SK-N-SH treated with all-trans-retinoic acid at 6 μM for 48 hours (cell line): Measurements from ENCODE around the gene MAPK1IP1L.

Experiments
- ATAC-seq: fragments of 200-7000 bp; cut with Tn5 transposase; 3 replicates; pipeline ENCODE4 v1.9.1; 2020; ENCODE audit warnings: mild to moderate bottlenecking, moderate library complexity
- ARNTL ChIP-seq: fragments of 450-650 bp; formaldehyde crosslinking; IDR thresholded peaks from 2 replicates; pipeline ENCODE4 v1.5.0; 2020; ENCODE audit warnings: low read depth, mild to moderate bottlenecking, moderate library complexity, borderline replicate concordance
- BACH2 ChIP-seq: fragments of 250-450 bp; sonication (Bioruptor Pico); IDR thresholded peaks from 2 replicates; pipeline ENCODE4 v1.9.0; 2021; ENCODE audit warnings: mild to moderate bottlenecking, borderline replicate concordance
- CREB5 ChIP-seq: fragments of 250-450 bp; sonication (Bioruptor Pico); IDR thresholded peaks from 2 replicates; pipeline ENCODE4 v1.5.1; 2020; ENCODE audit warnings: low read depth, mild to moderate bottlenecking, moderate library complexity
- CSDC2 ChIP-seq: fragments of 250-450 bp; sonication (Bioruptor Pico); IDR thresholded peaks from 2 replicates; pipeline ENCODE4 v1.5.0; 2020; ENCODE audit warnings: mild to moderate bottlenecking, moderate library complexity
- GLIS3 ChIP-seq: fragments of 250-450 bp; sonication (Bioruptor Pico); IDR thresholded peaks from 2 replicates; pipeline ENCODE4 v1.5.0; 2020; ENCODE audit warnings: mild to moderate bottlenecking, moderate library complexity
- ISL1 ChIP-seq: fragments of 250-450 bp; sonication (Bioruptor Pico); IDR thresholded peaks from 2 replicates; pipeline ENCODE4 v2.1.2; 2022; ENCODE audit warnings: mild to moderate bottlenecking, moderate library complexity
- OSR1 ChIP-seq: fragments of 250-450 bp; sonication (Bioruptor Pico); IDR thresholded peaks from 2 replicates; pipeline ENCODE4 v1.8.0; 2022; ENCODE audit warnings: moderate library complexity, mild to moderate bottlenecking, inconsistent platforms
- POU6F1 ChIP-seq: fragments of 250-450 bp; sonication (Bioruptor Pico); IDR thresholded peaks from 2 replicates; pipeline ENCODE4 v1.8.0; 2021; ENCODE audit warnings: low read depth, mild to moderate bottlenecking, moderate library complexity, borderline replicate concordance
- RARB ChIP-seq: fragments of 250-450 bp; sonication (Bioruptor Pico); IDR thresholded peaks from 2 replicates; pipeline ENCODE4 v1.8.0; 2021; ENCODE audit warnings: mild to moderate bottlenecking, moderate library complexity
- SNAI2 ChIP-seq: fragments of 250-450 bp; sonication (Bioruptor Pico); IDR thresholded peaks from 2 replicates; pipeline ENCODE4 v1.5.0; 2020; ENCODE audit warnings: mild to moderate bottlenecking, moderate library complexity
- TCF4 ChIP-seq: fragments of 250-450 bp; sonication (Bioruptor Pico); IDR thresholded peaks from 2 replicates; pipeline ENCODE4 v1.8.0; 2021; ENCODE audit warnings: mild to moderate bottlenecking, moderate library complexity, borderline replicate concordance
- TOX ChIP-seq: fragments of 250-450 bp; sonication (Bioruptor Pico); IDR thresholded peaks from 2 replicates; pipeline ENCODE4 v1.8.0; 2021; ENCODE audit warnings: mild to moderate bottlenecking, moderate library complexity, borderline replicate concordance
- TSHZ2 ChIP-seq: fragments of 250-450 bp; sonication (Bioruptor Pico); IDR thresholded peaks from 2 replicates; pipeline ENCODE4 v1.5.0; 2020; ENCODE audit warnings: mild to moderate bottlenecking, moderate library complexity
- ZC3H10 ChIP-seq: fragments of 250-450 bp; sonication (Bioruptor Pico); IDR thresholded peaks from 2 replicates; pipeline ENCODE4 v1.5.1; 2021; ENCODE audit warnings: mild to moderate bottlenecking, moderate library complexity
- ZFP3 ChIP-seq: fragments of 250-450 bp; sonication (Bioruptor Pico); IDR thresholded peaks from 2 replicates; pipeline ENCODE4 v1.5.0; 2020; ENCODE audit warnings: mild to moderate bottlenecking, moderate library complexity
- ZFP30 ChIP-seq: fragments of 450-650 bp; formaldehyde crosslinking; IDR thresholded peaks from 2 replicates; pipeline ENCODE4 v1.5.0; 2022; ENCODE audit warnings: mild to moderate bottlenecking, moderate library complexity
- ZNF565 ChIP-seq: fragments of 450-650 bp; formaldehyde crosslinking; conservative IDR thresholded peaks from 2 replicates; pipeline ENCODE4 v1.5.0; 2020; ENCODE audit warnings: low read depth, mild to moderate bottlenecking, moderate library complexity
- ZNF70 ChIP-seq: fragments of 450-650 bp; formaldehyde crosslinking; IDR thresholded peaks from 2 replicates; pipeline ENCODE4 v1.5.0; 2020; ENCODE audit warnings: mild to moderate bottlenecking, moderate library complexity
- ZNF8 ChIP-seq: fragments of 450-650 bp; formaldehyde crosslinking; IDR thresholded peaks from 2 replicates; pipeline ENCODE4 v1.5.0; 2020; ENCODE audit warnings: mild to moderate bottlenecking, moderate library complexity

The MAPK1IP1L gene

GRCh38 chr14:55043528-55043927, 7.9 kb upstream of the MAPK1IP1L start:
- TF ChIP-seq SNAI2 (CRISPR knock-in tag): no peak
- no peak for TF ChIP-seq CREB5 (CRISPR knock-in tag)
- no peak for TF ChIP-seq ISL1
- no peak for ATAC-seq

GRCh38 chr14:55045087-55045486, 6.4 kb upstream of the MAPK1IP1L start:
- no peak for ATAC-seq
- no peak for TF ChIP-seq ZNF8 (CRISPR knock-in tag)
- TF ChIP-seq, all 23 proteins: peak for 0

- TF ChIP-seq ZC3H10 (CRISPR knock-in tag) (no peak), OSR1 (CRISPR knock-in tag) (no peak), ZNF70 (CRISPR knock-in tag) (no peak), TOX (CRISPR knock-in tag) (no peak), ZFP3 (CRISPR knock-in tag) (no peak), CSDC2 (CRISPR knock-in tag) (no peak), BACH2 (CRISPR knock-in tag) (no peak), ARNTL (CRISPR knock-in tag) (no peak), GLIS3 (CRISPR knock-in tag) (no peak), POU6F1 (no peak), CREB5 (CRISPR knock-in tag) (no peak), ISL1 (no peak), TCF4 (no peak), ZFP30 (CRISPR knock-in tag) (no peak), TSHZ2 (CRISPR knock-in tag) (no peak), RARB (no peak), ZNF565 (CRISPR knock-in tag) (no peak), SNAI2 (CRISPR knock-in tag) (no peak)
- no peak for ATAC-seq
These were observed 4.0 kb upstream of the MAPK1IP1L start for GRCh38 chr14:55047301-55048053.

GRCh38 chr14:55048900-55049436, 2.5 kb upstream of the MAPK1IP1L start:
- no peak for ATAC-seq
- TF ChIP-seq TCF4: no peak
- no peak for TF ChIP-seq TSHZ2 (CRISPR knock-in tag)
